Endothelial cell of umbilical vein (primary cell): ENCODE measurements around the gene DBF4B.

Experiments used
- EZH2 ChIP-seq: IDR thresholded peaks from 2 replicates; pipeline ENCODE4 v1.6.1; 2012; ENCODE audit warnings: borderline replicate concordance, low read depth, mild to moderate bottlenecking, moderate library complexity, low read length, inconsistent platforms; ENCODE audit not compliant: severe bottlenecking
- GATA2 ChIP-seq: IDR thresholded peaks from 2 replicates; pipeline ENCODE4 v1.7.0; 2011; ENCODE audit warnings: low read depth, mild to moderate bottlenecking, moderate library complexity, mixed read lengths, low read length; ENCODE audit not compliant: insufficient read length, insufficient read depth
- MYC ChIP-seq: IDR thresholded peaks from one replicate; pipeline ENCODE4 v1.6.1; 2011; ENCODE audit warnings: mild to moderate bottlenecking, low read depth, low read length
- POLR2A ChIP-seq: IDR thresholded peaks from 2 replicates; pipeline ENCODE4 v1.6.1; 2012; ENCODE audit warnings: low read depth, mild to moderate bottlenecking, control low read depth, low read length
- POLR2AphosphoS5 ChIP-seq: IDR thresholded peaks from 2 replicates; pipeline ENCODE4 v1.6.1; 2012; ENCODE audit warnings: low read depth, mild to moderate bottlenecking, control low read depth, low read length, moderate library complexity; ENCODE audit not compliant: insufficient read depth
- TF ChIP-seq, protein P1 (sequence below), 2 donors: IDR thresholded peaks; 1 replicate in 1 of 2; 2 replicates in 1 of 2; pipeline ENCODE4 v1.5.1; 2011; ENCODE audit warnings: low read length in 2 of 2, mild to moderate bottlenecking in 2 of 2, moderate library complexity in 2 of 2, control low read depth in 1 of 2, inconsistent platforms in 1 of 2, low read depth in 1 of 2; ENCODE audit not compliant: insufficient read depth in 1 of 2; ENCODE audit errors: extremely low read depth in 1 of 2

DNA sequence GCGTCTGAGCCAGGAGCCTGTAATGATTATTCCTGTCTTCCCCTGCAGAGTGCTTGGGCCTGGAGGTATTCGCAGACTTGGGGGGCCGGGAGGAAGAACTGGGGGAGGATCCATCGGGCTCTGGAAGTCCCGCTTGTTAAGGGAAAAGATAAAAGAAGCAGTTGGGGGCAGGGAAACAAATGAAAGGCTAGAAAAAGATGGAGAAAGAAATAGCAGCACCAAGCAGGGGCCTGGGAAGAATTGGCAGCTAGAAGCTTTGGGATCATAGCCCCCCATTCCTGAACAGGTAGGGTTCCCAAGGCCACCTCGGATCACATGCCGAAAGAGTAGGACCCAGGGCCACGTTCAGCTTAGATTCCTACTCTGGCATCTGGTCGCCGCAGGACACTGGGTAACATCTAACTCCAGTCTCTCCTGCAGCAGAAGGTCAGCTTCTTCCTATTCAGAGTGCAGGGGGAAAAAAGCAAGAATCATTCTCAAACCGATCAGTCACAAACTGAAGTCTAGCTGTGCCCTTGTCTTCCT, 73.9 kb downstream of the DBF4B start:
- TF ChIP-seq, protein P1, sequence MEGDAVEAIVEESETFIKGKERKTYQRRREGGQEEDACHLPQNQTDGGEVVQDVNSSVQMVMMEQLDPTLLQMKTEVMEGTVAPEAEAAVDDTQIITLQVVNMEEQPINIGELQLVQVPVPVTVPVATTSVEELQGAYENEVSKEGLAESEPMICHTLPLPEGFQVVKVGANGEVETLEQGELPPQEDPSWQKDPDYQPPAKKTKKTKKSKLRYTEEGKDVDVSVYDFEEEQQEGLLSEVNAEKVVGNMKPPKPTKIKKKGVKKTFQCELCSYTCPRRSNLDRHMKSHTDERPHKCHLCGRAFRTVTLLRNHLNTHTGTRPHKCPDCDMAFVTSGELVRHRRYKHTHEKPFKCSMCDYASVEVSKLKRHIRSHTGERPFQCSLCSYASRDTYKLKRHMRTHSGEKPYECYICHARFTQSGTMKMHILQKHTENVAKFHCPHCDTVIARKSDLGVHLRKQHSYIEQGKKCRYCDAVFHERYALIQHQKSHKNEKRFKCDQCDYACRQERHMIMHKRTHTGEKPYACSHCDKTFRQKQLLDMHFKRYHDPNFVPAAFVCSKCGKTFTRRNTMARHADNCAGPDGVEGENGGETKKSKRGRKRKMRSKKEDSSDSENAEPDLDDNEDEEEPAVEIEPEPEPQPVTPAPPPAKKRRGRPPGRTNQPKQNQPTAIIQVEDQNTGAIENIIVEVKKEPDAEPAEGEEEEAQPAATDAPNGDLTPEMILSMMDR (IDR thresholded peaks at IDR 0.05; ENCODE audit: extremely low read depth in 1 of 2, insufficient read depth in 1 of 2, low read depth in 1 of 2, low read length in 2 of 2): no peak
- TF ChIP-seq POLR2A (no peak), EZH2 (no peak), MYC (no peak), GATA2 (no peak), POLR2AphosphoS5 (no peak)
